ENCODE results near the gene ANXA9. TPM values are rescaled to one million over a fixed set of nuclear protein-coding genes. Genes with fewer than 3 reads are reported as not detected.

ANXA9 gene
- polyA plus RNA-seq, 3 donors = 0.28 to 1.7 (median 1.4) TPM

GRCh38 chr1:150979092-150980056 is 2.7 kb upstream of the ANXA9 start:
- intact Hi-C loops (cut with micrococcal nuclease) = loop anchor here (5.0 to 10.0 kb wide), 3 partner anchors 52 to 215 kb away; partner anchors contain the start of genes SETDB1 (in 2 of the 2) and CTSS (in 1 of the 2)
- H3K4me3 Mint-ChIP-seq = peak overlapping the region; percentile 74 to 93
- TF ChIP-seq CTCF (IDR thresholded peaks at IDR 0.05) = peak; percentile 100

GRCh38 chr1:150981177-150981804 is 801 bp upstream of the ANXA9 start:
- intact Hi-C loops (cut with micrococcal nuclease) = no loop called here

More at GRCh38 chr1:150979092-150980056, 2.7 kb upstream of the ANXA9 start:
- Histone ChIP-seq H3K4me1 (ENCODE audit: control insufficient read depth in 1 of 2, insufficient read depth in 2 of 2, low read length in 2 of 2) (peaks cover 48 to 50% of the 10 kb centered on the region in 2 donors), H2AFZ (ENCODE audit: insufficient read depth, low read depth, low read length, poor library complexity, severe bottlenecking) (peak overlapping the region; percentile 95), H4K20me1 (ENCODE audit: insufficient read depth, low read length) (no peaks in the 10 kb centered on the region), H3K36me3 (replicated peaks in 1 of 2; ENCODE audit: control insufficient read depth in 1 of 2, insufficient read depth in 2 of 2, low read length in 2 of 2) (no peaks in the 10 kb centered on the region), H3K4me3 (replicated peaks in 1 of 3; ENCODE audit: low read depth in 2 of 3, low read length in 3 of 3) (peak overlapping the region; percentile 49 to 79 (median 67)), H3K27ac (ENCODE audit: low read depth in 1 of 2, low read length in 2 of 2) (peak overlapping the region; percentile 81 to 87), H3K4me2 (replicated peaks; ENCODE audit: extremely low read depth, low read length, poor library complexity, severe bottlenecking) (peak overlapping the region; percentile 89), H3K27me3 (ENCODE audit: control insufficient read depth in 2 of 2, insufficient read depth in 2 of 2, low read length in 2 of 2) (no peaks in the 10 kb centered on the region), H3K9me3 (replicated peaks in 1 of 2; ENCODE audit: control insufficient read depth in 1 of 2, insufficient read depth in 1 of 2, low read length in 2 of 2) (no peaks in the 10 kb centered on the region), H3K9ac (ENCODE audit: insufficient read depth, low read length, poor library complexity, severe bottlenecking) (peak overlapping the region; percentile 71), H3K79me2 (ENCODE audit: insufficient read depth, low read length) (peaks cover 23% of the 10 kb centered on the region)
- Mint-ChIP-seq H3K36me3 (peaks cover 0 to 4% of the 10 kb centered on the region in 2 donors), H3K27me3 (ENCODE audit: low read depth in 3 of 3) (no peaks in the 10 kb centered on the region), H3K9me3 (no peaks in the 10 kb centered on the region), H3K27ac (peak overlapping the region; percentile 91 to 100 (median 99)), H3K4me1 (peaks cover 46% of the 10 kb centered on the region)
- WGBS (ENCODE audit: insufficient coverage) = 1% methylated on average over 12 of the region's 23 CpGs
- DNase-seq = peak; percentile 81 to 92 (median 83)

More at GRCh38 chr1:150981177-150981804, 801 bp upstream of the ANXA9 start:
- no peaks in the 10 kb centered on the region for H3K36me3 ChIP-seq (replicated peaks in 1 of 2; ENCODE audit: control insufficient read depth in 1 of 2, insufficient read depth in 2 of 2, low read length in 2 of 2)
- H3K4me1 ChIP-seq (ENCODE audit: control insufficient read depth in 1 of 2, insufficient read depth in 2 of 2, low read length in 2 of 2) = peaks cover 35 to 36% of the 10 kb centered on the region in 2 donors
- Mint-ChIP-seq H3K27ac (no peak overlapping the region), H3K4me3 (no peak overlapping the region), H3K27me3 (ENCODE audit: low read depth in 3 of 3) (peaks cover 0 to under 1% (median 0%) of the 10 kb centered on the region in 3 donors), H3K9me3 (no peaks in the 10 kb centered on the region), H3K4me1 (peaks cover 34% of the 10 kb centered on the region), H3K36me3 (peaks cover 0 to 4% of the 10 kb centered on the region in 2 donors)
- no peak overlapping the region for H3K4me3 ChIP-seq (replicated peaks in 1 of 3; ENCODE audit: low read depth in 2 of 3, low read length in 3 of 3)
- no peaks in the 10 kb centered on the region for H3K27me3 ChIP-seq (ENCODE audit: control insufficient read depth in 2 of 2, insufficient read depth in 2 of 2, low read length in 2 of 2)
- 92% methylated on average over 6 of the region's 6 CpGs for WGBS (ENCODE audit: insufficient coverage)
- H3K9ac ChIP-seq (ENCODE audit: insufficient read depth, low read length, poor library complexity, severe bottlenecking) = no peak overlapping the region
- no peak overlapping the region for H3K4me2 ChIP-seq (replicated peaks; ENCODE audit: extremely low read depth, low read length, poor library complexity, severe bottlenecking)
- no peak for DNase-seq
- no peak for TF ChIP-seq CTCF (IDR thresholded peaks at IDR 0.05)
- H3K27ac ChIP-seq (ENCODE audit: low read depth in 1 of 2, low read length in 2 of 2) = no peak overlapping the region
- H3K9me3 ChIP-seq (replicated peaks in 1 of 2; ENCODE audit: control insufficient read depth in 1 of 2, insufficient read depth in 1 of 2, low read length in 2 of 2) = no peaks in the 10 kb centered on the region
- peaks cover 11% of the 10 kb centered on the region for H3K79me2 ChIP-seq (ENCODE audit: insufficient read depth, low read length)
- H4K20me1 ChIP-seq (ENCODE audit: insufficient read depth, low read length) = no peaks in the 10 kb centered on the region
- H2AFZ ChIP-seq (ENCODE audit: insufficient read depth, low read depth, low read length, poor library complexity, severe bottlenecking) = no peak overlapping the region

All from CD14-positive monocyte (primary cell).